ENCODE measurements around the gene MAP1LC3B.

MAP1LC3B gene

DNA sequence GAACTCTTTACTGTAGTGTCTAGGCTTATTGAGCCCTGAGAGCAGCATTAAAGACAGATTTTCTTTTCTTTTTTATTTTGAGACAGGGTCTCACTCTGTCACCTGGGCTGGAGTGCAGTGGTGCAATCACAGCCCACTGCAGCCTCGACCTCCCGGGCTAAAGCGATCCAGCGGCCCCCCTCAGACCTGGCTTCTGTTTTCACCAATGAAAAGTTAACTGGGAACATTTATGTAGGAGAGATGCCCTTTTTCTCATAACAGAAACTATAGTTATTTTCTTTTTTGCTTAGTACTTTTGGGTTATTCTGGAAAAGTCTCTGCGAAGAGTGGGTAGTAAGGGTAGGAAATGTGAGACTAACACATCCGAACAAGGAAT is 1.5 kb downstream of the MAP1LC3B start:
- Histone ChIP-seq H3K4me3 (ENCODE audit: low read length) (peak overlapping the region; percentile 77), H3K4me1 (ENCODE audit: control insufficient read depth, low read length) (peaks cover 37% of the 10 kb centered on the region), H3K27me3 (ENCODE audit: control insufficient read depth, low read length) (no peaks in the 10 kb centered on the region), H3K9me2 (replicated peaks; ENCODE audit: control insufficient read depth, low read length) (no peaks in the 10 kb centered on the region), H4K20me1 (ENCODE audit: control insufficient read depth, insufficient read depth, low read depth, low read length) (peaks cover 17% of the 10 kb centered on the region; the same call in 1 of the 2 replicates), H3K9me3 (ENCODE audit: control insufficient read depth, insufficient read depth, low read length) (no peaks in the 10 kb centered on the region), H3K27ac (ENCODE audit: low read depth, low read length) (no peak overlapping the region), H3K79me2 (ENCODE audit: control insufficient read depth, low read length) (peaks cover 72% of the 10 kb centered on the region), H3K4me2 (ENCODE audit: low read length) (peak overlapping the region; percentile 72), H3F3A (ENCODE audit: control insufficient read depth, insufficient read depth) (peaks cover 7% of the 10 kb centered on the region), H3K36me3 (ENCODE audit: control insufficient read depth, low read length) (peaks cover 18% of the 10 kb centered on the region)
- TF ChIP-seq CTCF (IDR thresholded peaks at IDR 0.05; ENCODE audit: low read depth, low read length, poor library complexity, severe bottlenecking), result no peak
- no peak for TF ChIP-seq EZH2phosphoT487 (IDR thresholded peaks at IDR 0.05; ENCODE audit: borderline replicate concordance, low read length)

DNA sequence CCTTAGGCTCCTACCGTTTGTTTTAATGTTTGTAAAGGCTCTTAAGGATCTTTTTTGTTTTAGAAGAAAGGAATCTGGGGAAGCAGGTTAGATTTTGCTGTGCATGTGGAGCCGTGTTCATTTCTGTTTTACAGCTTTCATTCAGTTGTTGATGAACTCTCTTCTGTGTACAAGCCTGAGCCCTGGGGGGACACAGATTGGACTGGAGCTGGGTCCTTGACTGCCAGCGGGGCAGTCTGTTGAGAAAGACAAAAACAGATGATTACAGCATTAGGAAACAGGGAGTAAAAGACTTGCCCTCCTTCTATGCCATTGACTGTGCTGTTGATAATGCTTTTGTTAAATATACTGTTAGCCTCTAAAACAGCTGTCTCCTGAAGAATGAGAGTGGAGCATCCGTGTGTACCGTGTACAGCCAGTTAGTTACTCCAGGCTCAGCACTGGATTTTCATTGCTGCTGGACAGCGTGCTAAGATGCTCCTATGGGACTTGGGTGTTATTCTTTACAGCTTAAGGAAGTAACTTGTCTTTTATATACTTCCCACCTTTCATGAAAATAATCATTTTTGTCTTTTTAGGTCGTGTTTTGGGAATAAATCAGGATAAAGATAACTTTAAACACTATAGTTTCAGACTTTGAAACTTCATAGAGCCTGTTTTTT is 3.2 kb downstream of the MAP1LC3B start:
- Histone ChIP-seq H3K27me3 (ENCODE audit: control insufficient read depth, low read length) (no peaks in the 10 kb centered on the region), H3K4me3 (ENCODE audit: low read length) (no peak overlapping the region), H4K20me1 (ENCODE audit: control insufficient read depth, insufficient read depth, low read depth, low read length) (peaks cover 19% of the 10 kb centered on the region; the same call in 1 of the 2 replicates), H3K9me3 (ENCODE audit: control insufficient read depth, insufficient read depth, low read length) (no peaks in the 10 kb centered on the region), H3K36me3 (ENCODE audit: control insufficient read depth, low read length) (peaks cover 27% of the 10 kb centered on the region), H3F3A (ENCODE audit: control insufficient read depth, insufficient read depth) (no peaks in the 10 kb centered on the region; the same call in 1 of the 2 replicates), H3K4me1 (ENCODE audit: control insufficient read depth, low read length) (peaks cover 27% of the 10 kb centered on the region), H3K79me2 (ENCODE audit: control insufficient read depth, low read length) (peaks cover 76% of the 10 kb centered on the region), H3K27ac (ENCODE audit: low read depth, low read length) (no peak overlapping the region), H3K9me2 (replicated peaks; ENCODE audit: control insufficient read depth, low read length) (no peaks in the 10 kb centered on the region), H3K4me2 (ENCODE audit: low read length) (peak overlapping the region; percentile 72)
- TF ChIP-seq EZH2phosphoT487 (IDR thresholded peaks at IDR 0.05; ENCODE audit: borderline replicate concordance, low read length), result no peak
- no peak for TF ChIP-seq CTCF (IDR thresholded peaks at IDR 0.05; ENCODE audit: low read depth, low read length, poor library complexity, severe bottlenecking)

DNA sequence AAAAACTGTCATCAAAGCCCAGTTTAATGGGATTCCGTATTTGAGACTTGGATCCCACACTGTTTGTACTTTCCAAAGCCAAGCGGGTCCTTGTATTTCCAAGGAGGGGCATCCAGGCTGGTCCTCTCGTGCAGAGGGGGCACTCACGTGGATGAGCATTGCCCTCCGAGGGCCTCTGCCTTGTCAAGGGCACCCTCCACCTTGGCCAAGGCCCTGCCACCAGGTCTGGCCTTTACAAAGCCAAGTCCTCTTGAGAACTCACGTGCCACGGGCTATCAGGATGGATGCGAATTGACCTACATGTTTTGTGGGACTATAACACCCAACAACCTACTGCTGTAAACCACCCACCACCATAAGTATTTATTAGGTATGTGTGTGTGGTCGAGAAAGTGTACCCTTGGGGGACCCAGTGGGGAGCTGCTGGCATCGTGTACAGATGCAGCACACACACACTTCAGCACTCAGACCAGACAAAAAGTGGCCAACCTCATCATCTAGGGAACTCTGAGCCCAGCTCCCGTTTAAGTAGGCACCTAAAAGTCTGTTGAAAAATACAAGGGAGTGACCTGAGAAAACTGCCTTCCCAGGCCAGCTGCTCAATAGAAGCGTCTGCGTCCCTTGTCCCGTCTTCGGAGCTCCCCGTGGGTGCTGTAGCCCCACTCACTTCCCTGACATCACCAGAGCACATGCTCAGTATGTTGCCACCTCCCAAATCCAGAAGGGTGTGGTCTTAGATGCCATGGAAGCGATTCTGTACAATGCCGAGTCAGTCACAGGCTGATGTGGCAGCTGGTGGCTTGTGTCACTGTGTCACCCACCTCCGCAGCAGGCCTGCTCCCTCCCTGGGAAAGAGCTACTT is 12.9 kb downstream of the MAP1LC3B start:
- H3K79me2 ChIP-seq (ENCODE audit: control insufficient read depth, low read length), result no peaks in the 10 kb centered on the region
- TF ChIP-seq EZH2phosphoT487 (IDR thresholded peaks at IDR 0.05; ENCODE audit: borderline replicate concordance, low read length), result no peak
- no peak for TF ChIP-seq CTCF (IDR thresholded peaks at IDR 0.05; ENCODE audit: low read depth, low read length, poor library complexity, severe bottlenecking)
- no peak overlapping the region for H3K4me3 ChIP-seq (ENCODE audit: low read length)
- H3K36me3 ChIP-seq (ENCODE audit: control insufficient read depth, low read length), result peaks cover 40% of the 10 kb centered on the region
- no peak overlapping the region for H3K4me2 ChIP-seq (ENCODE audit: low read length)
- H3K27me3 ChIP-seq (ENCODE audit: control insufficient read depth, low read length), result no peaks in the 10 kb centered on the region
- no peak overlapping the region for H3K27ac ChIP-seq (ENCODE audit: low read depth, low read length)
- no peaks in the 10 kb centered on the region for H3K9me3 ChIP-seq (ENCODE audit: control insufficient read depth, insufficient read depth, low read length)
- H4K20me1 ChIP-seq (ENCODE audit: control insufficient read depth, insufficient read depth, low read depth, low read length), result no peaks in the 10 kb centered on the region
- H3K9me2 ChIP-seq (replicated peaks; ENCODE audit: control insufficient read depth, low read length), result no peaks in the 10 kb centered on the region
- no peaks in the 10 kb centered on the region for H3K4me1 ChIP-seq (ENCODE audit: control insufficient read depth, low read length)
- peaks cover 11% of the 10 kb centered on the region; the same call in 1 of the 2 replicates for H3F3A ChIP-seq (ENCODE audit: control insufficient read depth, insufficient read depth)

All from DOHH2 (cell line).